Osteocyte (in vitro differentiated cells): ENCODE measurements around the gene EIF4G3. TPM values are rescaled to one million over a fixed set of nuclear protein-coding genes. Genes with fewer than 3 reads are reported as not detected.

Source experiments
- DNase-seq: peaks from one replicate; pipeline ENCODE4 v3.0.0; 2021; ENCODE audit warnings: mixed read lengths; ENCODE audit not compliant: unreplicated experiment; ENCODE audit errors: extremely low spot score
- H3K27ac Mint-ChIP-seq: one replicate; pipeline ENCODE4 v1.8.0; 2021; ENCODE audit warnings: mild to moderate bottlenecking, mixed read lengths; ENCODE audit not compliant: unreplicated experiment
- H3K27me3 Mint-ChIP-seq: one replicate; pipeline ENCODE4 v1.8.0; 2021; ENCODE audit warnings: mixed read lengths; ENCODE audit not compliant: unreplicated experiment
- H3K36me3 Mint-ChIP-seq: one replicate; pipeline ENCODE4 v1.8.0; 2021; ENCODE audit warnings: mixed read lengths; ENCODE audit not compliant: unreplicated experiment
- H3K4me1 Mint-ChIP-seq: one replicate; pipeline ENCODE4 v1.8.0; 2021; ENCODE audit warnings: mixed read lengths; ENCODE audit not compliant: unreplicated experiment
- H3K4me3 Mint-ChIP-seq: one replicate; pipeline ENCODE4 v1.8.0; 2021; ENCODE audit warnings: mild to moderate bottlenecking, moderate library complexity, mixed read lengths; ENCODE audit not compliant: unreplicated experiment
- H3K9me3 Mint-ChIP-seq: one replicate; pipeline ENCODE4 v1.8.0; 2021; ENCODE audit warnings: mixed read lengths; ENCODE audit not compliant: unreplicated experiment
- total RNA-seq: library from RNA; stranded (reverse); gene quantifications from 2 replicates; pipeline ENCODE4 v1.2.1, GENCODE V29; 2021
- TF ChIP-seq, protein P1 (sequence below): fragments of 200-600 bp; sonication (generic); IDR thresholded peaks from 2 replicates; pipeline ENCODE4 v1.5.0; 2021; ENCODE audit warnings: antibody characterized with exemption, mild to moderate bottlenecking, moderate library complexity

The EIF4G3 gene
- total RNA-seq, 1 donor from 2014 or later, result 81.9 TPM

GRCh38 chr1:20993716-20994575 lies 182.8 kb downstream of the EIF4G3 start:
- Mint-ChIP-seq H3K4me3 (no peak overlapping the region), H3K27ac (no peak overlapping the region), H3K9me3 (no peaks in the 10 kb centered on the region), H3K4me1 (peaks cover 26% of the 10 kb centered on the region), H3K36me3 (no peaks in the 10 kb centered on the region), H3K27me3 (no peaks in the 10 kb centered on the region)
- DNase-seq, result no peak
- TF ChIP-seq, protein P1, sequence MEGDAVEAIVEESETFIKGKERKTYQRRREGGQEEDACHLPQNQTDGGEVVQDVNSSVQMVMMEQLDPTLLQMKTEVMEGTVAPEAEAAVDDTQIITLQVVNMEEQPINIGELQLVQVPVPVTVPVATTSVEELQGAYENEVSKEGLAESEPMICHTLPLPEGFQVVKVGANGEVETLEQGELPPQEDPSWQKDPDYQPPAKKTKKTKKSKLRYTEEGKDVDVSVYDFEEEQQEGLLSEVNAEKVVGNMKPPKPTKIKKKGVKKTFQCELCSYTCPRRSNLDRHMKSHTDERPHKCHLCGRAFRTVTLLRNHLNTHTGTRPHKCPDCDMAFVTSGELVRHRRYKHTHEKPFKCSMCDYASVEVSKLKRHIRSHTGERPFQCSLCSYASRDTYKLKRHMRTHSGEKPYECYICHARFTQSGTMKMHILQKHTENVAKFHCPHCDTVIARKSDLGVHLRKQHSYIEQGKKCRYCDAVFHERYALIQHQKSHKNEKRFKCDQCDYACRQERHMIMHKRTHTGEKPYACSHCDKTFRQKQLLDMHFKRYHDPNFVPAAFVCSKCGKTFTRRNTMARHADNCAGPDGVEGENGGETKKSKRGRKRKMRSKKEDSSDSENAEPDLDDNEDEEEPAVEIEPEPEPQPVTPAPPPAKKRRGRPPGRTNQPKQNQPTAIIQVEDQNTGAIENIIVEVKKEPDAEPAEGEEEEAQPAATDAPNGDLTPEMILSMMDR, result no peak

DNA sequence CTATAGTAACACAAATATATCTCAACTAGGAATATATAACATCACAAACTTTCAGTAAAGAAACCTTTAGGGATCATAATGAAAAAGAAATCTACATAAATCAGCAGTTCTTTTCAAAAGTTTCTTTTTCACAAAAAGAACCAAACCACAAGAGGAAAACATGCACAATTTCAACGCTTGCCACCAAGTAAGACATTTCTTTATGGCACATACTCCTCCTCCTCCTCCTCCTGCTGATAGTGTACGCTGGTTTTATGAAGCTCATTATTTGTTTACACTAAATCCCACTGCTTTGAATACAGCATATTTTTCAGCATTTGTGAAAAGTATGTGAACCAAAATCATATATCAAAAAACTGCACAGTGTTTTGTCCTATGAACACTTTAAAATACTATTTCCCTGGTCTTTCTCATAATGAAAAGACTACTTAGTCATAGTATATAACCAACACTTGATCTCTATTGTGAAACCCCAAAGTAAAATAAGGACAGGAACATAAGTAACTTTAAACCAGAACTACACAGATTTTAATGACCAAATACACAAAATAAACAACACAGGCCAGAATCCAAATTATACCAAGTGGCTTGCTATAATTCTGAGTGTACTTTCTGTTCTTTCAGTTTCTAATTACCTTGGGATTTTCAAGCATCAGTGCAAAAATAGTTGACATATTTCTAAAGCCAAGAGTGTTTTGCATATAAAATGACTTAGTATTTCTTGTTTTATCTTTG lies 184.2 kb downstream of the EIF4G3 start:
- H3K27me3 Mint-ChIP-seq, result no peaks in the 10 kb centered on the region
- H3K27ac Mint-ChIP-seq, result peak overlapping the region; percentile 82
- no peaks in the 10 kb centered on the region for H3K9me3 Mint-ChIP-seq
- TF ChIP-seq, protein P1, result no peak
- peaks cover 37% of the 10 kb centered on the region for H3K4me1 Mint-ChIP-seq
- no peak for DNase-seq
- H3K36me3 Mint-ChIP-seq, result no peaks in the 10 kb centered on the region
- H3K4me3 Mint-ChIP-seq, result no peak overlapping the region

DNA sequence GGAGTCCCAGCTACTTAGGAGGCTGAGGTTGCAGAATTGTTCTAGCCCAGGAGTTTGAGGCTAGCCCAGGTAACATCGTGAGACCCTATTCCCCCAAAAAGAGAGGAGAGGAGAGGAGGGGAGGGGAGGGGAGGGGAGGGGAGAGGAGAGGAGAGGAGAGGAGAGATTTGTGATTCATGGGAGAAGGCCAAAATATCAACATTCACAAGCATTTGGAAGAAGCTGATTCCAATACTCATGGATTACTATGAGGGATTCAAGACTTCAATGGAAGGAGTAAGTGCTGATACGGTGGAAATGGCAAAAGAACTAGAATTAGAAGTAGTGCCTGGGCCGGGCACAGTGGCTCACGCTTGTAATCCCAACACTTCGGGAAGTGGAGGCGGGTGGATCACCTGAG lies 187.8 kb downstream of the EIF4G3 start:
- no peaks in the 10 kb centered on the region for H3K36me3 Mint-ChIP-seq
- H3K9me3 Mint-ChIP-seq, result no peaks in the 10 kb centered on the region
- TF ChIP-seq, protein P1, result no peak
- no peak for DNase-seq
- no peaks in the 10 kb centered on the region for H3K27me3 Mint-ChIP-seq
- H3K27ac Mint-ChIP-seq, result no peak overlapping the region
- H3K4me1 Mint-ChIP-seq, result peaks cover 34% of the 10 kb centered on the region
- H3K4me3 Mint-ChIP-seq, result no peak overlapping the region

DNA sequence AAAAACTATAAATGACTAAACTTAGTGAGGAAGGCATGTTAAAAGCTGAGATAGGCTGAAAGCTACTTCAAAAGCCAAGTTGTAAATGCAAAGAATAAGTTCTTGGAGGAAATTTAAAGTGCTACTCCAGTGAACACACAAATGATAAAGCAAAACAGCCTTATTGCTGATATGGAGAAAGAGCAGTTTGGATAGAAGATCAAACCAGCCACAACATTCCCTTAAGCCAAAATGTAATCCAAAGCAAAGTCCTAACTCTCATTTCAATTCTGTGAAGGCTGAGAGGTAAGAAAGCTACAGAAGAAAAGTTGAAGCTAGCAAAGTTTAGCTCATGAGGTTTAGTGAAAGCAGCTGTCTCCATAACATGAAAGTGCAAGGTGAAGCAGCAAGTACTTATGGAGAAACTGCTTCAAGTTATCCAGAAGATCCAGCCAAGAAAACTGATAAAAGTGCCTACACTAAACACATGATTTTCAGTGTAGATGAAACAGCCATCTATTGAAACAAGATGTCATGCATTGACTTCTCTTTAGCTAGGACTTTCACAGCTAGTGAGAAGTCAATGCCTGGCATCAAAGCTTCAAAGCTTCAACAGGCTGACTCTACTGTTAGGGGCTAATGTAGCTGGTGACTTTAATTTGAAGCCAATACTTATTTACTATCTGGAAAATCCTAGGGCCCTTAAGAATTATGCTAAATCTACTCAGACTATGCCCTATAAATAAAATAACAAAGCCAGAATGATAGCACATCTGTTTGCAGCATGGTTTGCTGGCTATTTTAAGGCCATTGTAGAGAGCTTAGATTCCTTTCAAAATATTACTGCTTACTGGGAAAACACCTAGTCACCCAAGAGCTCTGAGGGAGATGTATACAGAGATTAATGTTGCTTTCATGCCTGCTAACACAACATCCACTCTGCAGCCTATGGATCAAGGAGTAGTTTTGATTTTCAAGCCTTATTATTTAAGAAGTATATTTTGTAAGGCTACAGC lies 188.6 kb downstream of the EIF4G3 start:
- H3K27ac Mint-ChIP-seq, result no peak overlapping the region
- DNase-seq, result no peak
- H3K4me3 Mint-ChIP-seq, result no peak overlapping the region
- TF ChIP-seq, protein P1, result no peak
- no peaks in the 10 kb centered on the region for H3K9me3 Mint-ChIP-seq
- H3K36me3 Mint-ChIP-seq, result no peaks in the 10 kb centered on the region
- peaks cover 34% of the 10 kb centered on the region for H3K4me1 Mint-ChIP-seq
- no peaks in the 10 kb centered on the region for H3K27me3 Mint-ChIP-seq
